GM19025 (cell line): ENCODE data around the gene PRODH.
"Not testable (repeated sequence)": the region's sequence is repeated elsewhere in the genome, so short reads cannot be mapped to it uniquely, and the experiment has no call there.

Source experiments
- ATAC-seq: cut with Tn5 transposase; IDR thresholded peaks from one replicate; pipeline ENCODE4 v1.9.1; 2021; ENCODE audit warnings: mild to moderate bottlenecking, low read depth, moderate library complexity; ENCODE audit not compliant: unreplicated experiment

Gene PRODH

GRCh38 chr22:18935889-18936529 lies at the start of gene PRODH:
Gene PRODH (minus strand): TSS chr22:18936293. CDS start chr22:18936287, 6 bp downstream.
- no peak for ATAC-seq

DNA sequence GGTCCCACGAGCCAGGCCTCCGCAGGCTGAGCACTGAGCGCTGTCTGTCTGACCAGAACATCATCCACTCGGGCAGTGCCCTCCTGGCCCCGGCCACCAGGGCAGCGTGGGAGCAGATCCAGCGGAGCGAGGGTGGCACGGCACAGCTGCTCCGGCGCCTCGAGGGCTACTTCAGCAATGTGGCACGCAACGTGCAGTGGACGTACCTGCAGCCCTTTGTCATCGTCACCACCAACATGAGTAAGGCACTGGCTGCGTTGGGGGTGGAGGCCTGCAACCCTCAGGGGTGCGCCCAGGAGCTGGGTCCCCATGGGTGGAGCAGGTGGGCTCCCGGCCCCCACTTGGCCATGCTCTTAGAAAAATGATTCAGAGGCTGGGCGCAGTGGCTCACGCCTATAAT lies 49.7 kb upstream of the PRODH start:
- ATAC-seq = no peak

GRCh38 chr22:18984564-18984963 lies 48.5 kb upstream of the PRODH start:
- ATAC-seq = no peak

GRCh38 chr22:18983120-18983651 lies 47.1 kb upstream of the PRODH start:
- no peak for ATAC-seq

DNA sequence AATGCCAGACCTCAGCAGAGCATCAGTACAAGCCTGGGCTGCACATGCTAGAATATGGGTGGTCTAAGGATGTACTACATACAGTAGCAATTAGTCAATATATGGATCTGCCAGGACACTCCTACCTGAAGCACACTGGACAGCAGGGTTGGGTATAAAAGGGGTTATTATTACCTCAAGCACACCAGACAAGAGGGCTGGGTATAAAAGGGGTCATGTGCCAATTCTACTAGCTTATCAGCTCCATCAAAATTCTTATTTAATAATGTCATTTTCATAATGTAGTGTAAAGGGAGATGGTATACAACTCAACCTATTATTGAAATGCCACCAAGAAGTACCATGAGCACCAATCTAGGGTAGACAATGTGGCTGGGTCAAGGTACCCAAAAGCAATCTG lies 44.7 kb upstream of the PRODH start:
- no peak for ATAC-seq

DNA sequence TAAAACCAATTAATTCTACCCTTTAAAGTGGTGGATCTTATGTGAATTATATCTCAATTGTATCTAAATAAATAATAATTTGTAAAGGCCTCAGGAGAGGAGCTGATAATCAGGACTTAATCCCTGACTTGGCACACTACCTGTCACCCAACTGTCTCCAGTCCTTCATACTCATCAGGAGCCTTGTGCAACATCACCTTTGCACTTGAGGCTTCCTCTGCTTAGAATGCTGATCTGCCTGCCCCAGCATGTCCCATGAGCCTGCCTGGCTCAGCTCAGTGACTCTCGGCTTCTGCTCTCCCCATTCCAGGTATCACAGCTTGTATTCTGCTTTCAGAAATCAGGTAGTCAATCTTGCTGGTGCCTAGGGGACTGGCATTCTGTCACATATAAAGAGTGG lies 43.9 kb upstream of the PRODH start:
- ATAC-seq = no peak

GRCh38 chr22:18978506-18978905 lies 42.4 kb upstream of the PRODH start:
- no peak for ATAC-seq

DNA sequence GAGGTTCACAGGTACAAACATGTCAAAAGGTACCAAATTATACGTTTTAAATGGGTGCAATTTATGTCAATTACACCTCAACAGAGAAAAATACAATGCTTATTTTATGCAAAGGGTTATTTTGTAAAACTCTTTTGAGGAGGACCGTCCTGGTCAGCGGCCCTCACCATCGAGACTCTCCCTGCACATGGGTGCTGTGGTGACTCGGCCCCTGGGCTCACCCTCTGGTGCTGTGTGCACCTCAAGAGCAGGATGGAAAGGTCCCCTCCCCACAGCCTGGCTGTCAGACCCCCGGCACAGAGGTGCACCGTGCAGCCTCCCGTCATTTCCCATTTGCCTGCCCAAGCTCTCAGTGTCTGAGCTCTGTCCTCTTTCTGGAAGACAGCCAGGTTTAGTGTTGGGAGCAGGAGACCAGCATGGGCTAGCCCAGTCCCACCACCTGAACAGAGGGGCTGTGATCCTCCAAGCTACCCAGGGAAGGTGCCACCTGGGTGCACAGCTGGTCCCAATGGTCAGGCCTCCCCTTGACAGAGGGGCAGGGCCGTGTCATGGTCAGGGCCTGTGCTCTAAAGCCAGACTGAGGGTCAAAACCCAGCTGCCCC lies 41.8 kb upstream of the PRODH start:
- no peak for ATAC-seq

DNA sequence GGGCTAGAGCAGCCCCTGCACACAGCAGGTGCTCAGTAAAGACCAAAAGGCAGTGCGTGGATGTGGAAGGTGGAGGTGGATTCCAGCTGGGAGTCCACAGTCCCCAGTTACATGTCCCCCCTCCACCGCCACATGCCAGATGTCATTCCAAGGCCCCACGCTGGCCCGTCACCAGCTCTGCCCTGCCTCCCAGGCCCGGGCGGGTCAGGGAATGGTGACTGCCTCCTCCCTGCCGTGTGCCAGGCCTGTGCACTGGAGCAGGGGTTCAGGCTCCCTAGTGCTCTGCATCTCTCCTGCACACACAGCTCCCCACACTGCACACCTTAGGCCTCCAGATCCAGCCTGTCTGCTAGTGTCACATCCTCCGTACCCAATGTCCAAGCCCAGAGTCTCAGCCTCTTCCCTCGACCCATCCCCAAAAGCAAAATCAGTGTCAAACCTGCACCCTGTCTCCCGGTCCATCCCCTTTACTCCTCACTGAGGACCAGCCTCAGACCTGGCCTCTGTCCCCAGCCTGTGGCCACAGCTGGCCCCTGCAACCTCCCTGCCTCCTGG lies 40.2 kb upstream of the PRODH start:
- ATAC-seq = no peak

DNA sequence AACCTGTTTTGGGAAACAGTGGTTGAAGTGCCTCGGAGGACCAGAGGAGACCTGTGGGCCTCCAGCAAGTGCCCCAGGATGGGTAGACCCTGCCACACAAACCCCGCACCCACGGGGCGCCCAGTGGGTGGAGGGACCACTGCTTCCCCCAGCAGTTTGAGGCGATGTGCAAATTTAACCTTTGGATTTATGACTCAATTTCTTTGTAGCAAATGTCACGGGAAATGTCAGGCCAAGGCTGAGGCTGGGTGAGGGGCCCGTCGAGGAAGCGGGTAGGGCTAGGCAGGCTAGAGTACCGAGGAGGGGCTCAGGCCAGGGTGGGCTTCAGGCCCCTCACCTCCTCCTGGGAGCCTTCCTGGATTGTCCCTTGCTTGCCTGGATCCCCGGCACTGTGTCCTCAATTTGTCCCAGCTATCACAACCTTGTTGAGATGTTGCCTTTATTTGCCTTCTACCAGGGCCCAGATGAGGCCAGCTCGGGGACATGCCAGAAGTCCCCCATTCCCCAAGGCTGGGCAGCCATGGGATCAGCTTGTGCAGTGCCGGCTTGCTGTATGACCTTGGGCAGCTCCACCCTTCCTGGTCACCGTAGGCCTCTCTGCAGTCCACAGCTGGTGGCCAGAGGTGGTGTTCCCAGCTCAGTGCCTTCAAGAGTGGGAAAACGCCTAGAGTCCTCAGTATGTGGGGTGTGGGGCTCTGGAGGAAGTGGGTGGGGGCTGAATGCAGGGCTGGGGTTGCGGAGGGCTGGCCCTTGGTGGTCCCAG lies 39.5 kb upstream of the PRODH start:
- ATAC-seq = no peak

- ATAC-seq = no peak
These were observed 38.5 kb upstream of the PRODH start for GRCh38 chr22:18974477-18975180.

GRCh38 chr22:18973264-18974031 lies 37.4 kb upstream of the PRODH start:
- no peak for ATAC-seq

- not testable (repeated sequence) for ATAC-seq
These were observed 36.5 kb upstream of the PRODH start for GRCh38 chr22:18972591-18972990.

- ATAC-seq = not testable (repeated sequence)
These were observed 35.9 kb upstream of the PRODH start for GRCh38 chr22:18972029-18972428.

DNA sequence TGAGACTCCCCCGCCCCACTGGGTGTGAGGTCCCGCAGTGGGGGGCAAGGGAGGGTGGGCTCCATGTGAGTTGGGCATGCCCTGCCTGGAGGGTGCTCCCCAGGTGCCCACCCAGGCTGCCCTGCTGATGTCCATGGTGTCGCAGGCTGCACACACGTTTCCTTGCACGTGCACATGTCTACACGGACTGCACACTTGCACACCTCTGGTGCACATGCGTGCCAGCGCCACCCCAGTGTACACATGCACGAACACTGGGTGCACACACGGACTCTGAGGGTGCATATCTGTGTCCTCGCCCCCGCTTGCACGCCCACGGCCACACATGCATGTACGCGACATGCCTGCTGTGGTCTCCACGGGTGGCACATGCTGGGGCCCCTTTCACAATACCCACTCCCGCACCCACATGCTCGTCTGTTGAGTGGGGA lies 35.2 kb upstream of the PRODH start:
- no peak for ATAC-seq

- no peak for ATAC-seq
These were observed 34.8 kb upstream of the PRODH start for GRCh38 chr22:18970948-18971315.

DNA sequence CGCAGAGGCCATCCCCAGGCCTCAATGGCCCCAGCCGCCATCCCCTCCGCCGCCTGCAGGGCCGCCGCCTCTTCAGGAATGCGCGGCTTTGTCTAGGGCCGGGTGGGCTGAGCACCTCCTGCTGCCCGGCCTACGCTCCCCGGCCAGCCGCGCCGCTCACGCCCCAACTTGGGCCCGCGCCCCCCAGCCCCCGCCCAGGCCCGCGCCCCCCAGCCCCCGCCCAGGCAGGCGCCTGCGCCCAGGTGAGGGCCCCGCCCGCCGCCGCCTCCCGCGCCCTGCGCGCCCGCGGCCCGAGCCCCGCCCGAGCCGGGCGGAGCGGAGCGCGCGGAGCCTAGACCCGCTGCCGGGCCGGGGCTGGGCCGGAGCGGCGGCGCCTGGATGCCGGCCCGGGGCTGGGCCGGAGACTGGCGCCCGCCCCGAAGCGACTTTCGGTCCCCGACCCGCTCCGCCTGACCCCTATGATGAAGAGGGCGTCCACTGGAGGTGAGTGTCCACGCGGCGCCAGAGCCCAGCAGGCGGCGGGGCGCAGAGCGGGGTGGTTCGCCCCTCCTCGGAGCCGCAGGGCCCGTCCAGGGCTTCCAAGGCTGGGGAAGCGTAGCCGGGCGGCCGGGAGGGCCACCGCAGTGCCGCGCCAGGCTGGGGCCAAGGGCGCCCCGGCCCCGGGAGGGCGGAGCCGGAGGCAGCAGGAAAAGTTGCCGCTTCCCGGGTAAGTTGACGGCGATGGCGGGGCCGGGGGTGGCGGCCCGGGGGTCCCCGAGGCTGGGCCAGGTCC lies 34.3 kb upstream of the PRODH start:
- no peak for ATAC-seq

DNA sequence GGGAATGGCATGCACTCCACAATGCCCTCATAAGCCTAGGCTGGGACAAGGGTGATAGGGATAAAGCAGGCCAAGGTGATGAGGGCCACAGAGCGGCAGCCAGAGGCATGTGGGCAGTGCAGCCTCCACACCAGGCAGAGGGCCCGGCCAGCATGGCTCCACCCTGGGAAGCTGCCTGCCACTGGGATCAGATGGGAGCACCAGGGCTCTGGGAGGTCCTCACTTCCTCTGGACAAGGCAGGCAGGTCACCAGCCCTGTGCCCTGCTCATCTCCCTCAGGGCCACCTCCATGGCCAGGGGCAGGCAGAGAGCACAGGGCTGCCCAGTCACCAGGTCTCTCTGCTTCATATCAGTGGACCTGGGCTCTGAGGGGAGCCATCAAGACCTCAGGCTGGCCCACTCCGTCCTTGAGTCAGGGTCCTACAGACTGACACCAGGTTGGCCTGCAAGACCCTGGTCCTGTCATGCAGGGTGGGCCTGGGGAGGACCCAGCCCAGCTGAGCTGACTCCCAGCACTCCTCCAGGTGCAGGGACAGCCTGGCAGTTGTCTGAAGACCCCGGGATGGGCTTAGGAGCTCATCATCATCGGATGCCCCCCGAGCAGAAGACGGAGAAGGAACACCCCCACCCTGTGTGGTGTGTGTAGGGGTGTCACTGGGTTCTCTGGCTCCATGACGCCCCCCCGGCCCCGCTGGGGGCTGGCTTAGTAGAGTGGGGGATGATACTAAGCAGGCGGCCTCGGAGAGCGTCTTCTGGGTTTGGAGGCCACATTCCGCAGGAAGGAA lies 33.3 kb upstream of the PRODH start:
- not testable (repeated sequence) for ATAC-seq
